Activated naive CD8-positive, alpha-beta T cell treated with anti-CD3 and anti-CD28 coated beads, Interleukin-2, amount 50 U/mL, for 24 hours (primary cell): ENCODE data around the gene PTPN20.

ENCODE experiments used
- ATAC-seq: fragments of 150-1000 bp; cut with Tn5 transposase; one replicate; pipeline ENCODE4 v1.10.0; 2021
- DNase-seq: peaks from one replicate; pipeline ENCODE4 v3.0.0; 2021
- H3K27ac Mint-ChIP-seq: one replicate; pipeline ENCODE4 v1.8.0; 2021; ENCODE audit warnings: mild to moderate bottlenecking, mixed read lengths
- H3K27me3 Mint-ChIP-seq: one replicate; pipeline ENCODE4 v1.8.0; 2021; ENCODE audit warnings: mixed read lengths
- H3K36me3 Mint-ChIP-seq: one replicate; pipeline ENCODE4 v1.8.0; 2021; ENCODE audit warnings: low read depth, mixed read lengths
- H3K4me1 Mint-ChIP-seq: one replicate; pipeline ENCODE4 v1.8.0; 2021; ENCODE audit warnings: mixed read lengths
- H3K4me3 Mint-ChIP-seq: one replicate; pipeline ENCODE4 v1.8.0; 2021; ENCODE audit warnings: mild to moderate bottlenecking, moderate library complexity, mixed read lengths
- H3K9me3 Mint-ChIP-seq: one replicate; pipeline ENCODE4 v1.8.0; 2021; ENCODE audit warnings: mixed read lengths

The PTPN20 gene

DNA sequence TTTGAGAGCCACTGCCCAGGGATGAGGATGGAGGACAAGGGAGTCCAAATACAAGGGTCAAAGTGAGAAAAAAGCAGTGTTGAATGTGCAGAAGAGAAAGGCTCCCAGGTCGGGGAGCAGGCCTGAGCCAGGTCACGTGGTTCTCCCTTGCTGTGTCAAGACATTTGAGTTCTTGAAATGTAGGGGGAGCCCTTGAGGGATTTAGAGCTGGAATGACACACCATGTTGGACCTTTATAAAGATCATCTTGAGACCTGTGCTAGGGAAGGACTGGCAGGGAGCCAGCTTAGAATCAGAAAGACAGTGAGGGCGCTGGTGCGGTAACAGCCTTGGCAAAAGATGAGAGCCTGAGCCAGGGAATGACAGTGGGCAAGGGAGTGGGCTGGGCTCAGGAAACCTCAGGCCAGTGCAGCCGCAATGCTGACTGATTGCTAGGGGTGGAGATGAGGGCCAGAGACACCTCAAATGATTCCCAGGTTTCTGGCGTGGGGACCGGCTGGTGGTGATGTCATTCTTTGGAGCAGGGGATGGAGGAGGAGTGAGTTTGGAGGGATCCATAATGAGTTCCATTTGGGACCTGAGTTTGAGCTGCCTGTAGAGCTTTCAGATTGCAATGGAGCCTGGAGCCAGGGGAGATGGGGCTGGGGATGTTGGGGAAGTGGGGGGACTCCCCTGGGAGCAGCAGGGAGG lies 120.1 kb downstream of the PTPN20 start:
- no peak for DNase-seq
- ATAC-seq: no peak
- no peak overlapping the region for H3K27ac Mint-ChIP-seq
- H3K4me3 Mint-ChIP-seq: no peak overlapping the region
- H3K9me3 Mint-ChIP-seq: no peaks in the 10 kb centered on the region
- H3K27me3 Mint-ChIP-seq: no peaks in the 10 kb centered on the region
- no peaks in the 10 kb centered on the region for H3K36me3 Mint-ChIP-seq
- H3K4me1 Mint-ChIP-seq: no peaks in the 10 kb centered on the region

DNA sequence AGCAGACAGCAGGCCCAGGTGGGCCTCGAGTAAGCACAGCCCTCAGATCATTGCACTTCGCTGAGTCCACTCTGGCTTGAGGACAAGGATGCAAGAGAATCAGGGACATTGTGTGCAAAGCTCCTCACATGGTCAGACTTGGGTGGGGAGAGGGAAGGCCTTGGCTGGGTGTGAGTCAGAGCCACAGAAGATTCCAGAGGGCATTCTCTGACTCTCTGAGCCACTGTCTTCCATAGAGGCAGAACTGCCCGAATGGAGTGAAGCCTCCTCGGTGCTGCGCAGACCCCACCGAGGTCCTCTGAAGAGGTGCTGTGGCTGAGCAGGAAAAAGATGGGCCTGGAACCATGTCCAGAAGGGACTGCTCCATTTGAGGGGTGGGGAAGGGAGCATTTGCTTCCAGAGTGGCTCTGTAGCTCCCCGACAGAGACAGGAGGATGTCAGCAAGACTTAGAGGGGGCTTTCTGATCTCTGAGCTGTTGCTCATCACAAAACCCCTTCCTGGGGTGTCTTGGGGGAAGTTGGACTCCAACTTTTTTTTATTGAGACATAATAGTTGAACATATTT lies 120.8 kb downstream of the PTPN20 start:
- H3K36me3 Mint-ChIP-seq: no peaks in the 10 kb centered on the region
- no peak overlapping the region for H3K4me3 Mint-ChIP-seq
- no peaks in the 10 kb centered on the region for H3K27me3 Mint-ChIP-seq
- no peak overlapping the region for H3K27ac Mint-ChIP-seq
- no peaks in the 10 kb centered on the region for H3K4me1 Mint-ChIP-seq
- DNase-seq (no peak), ATAC-seq (no peak)
- H3K9me3 Mint-ChIP-seq: no peaks in the 10 kb centered on the region

DNA sequence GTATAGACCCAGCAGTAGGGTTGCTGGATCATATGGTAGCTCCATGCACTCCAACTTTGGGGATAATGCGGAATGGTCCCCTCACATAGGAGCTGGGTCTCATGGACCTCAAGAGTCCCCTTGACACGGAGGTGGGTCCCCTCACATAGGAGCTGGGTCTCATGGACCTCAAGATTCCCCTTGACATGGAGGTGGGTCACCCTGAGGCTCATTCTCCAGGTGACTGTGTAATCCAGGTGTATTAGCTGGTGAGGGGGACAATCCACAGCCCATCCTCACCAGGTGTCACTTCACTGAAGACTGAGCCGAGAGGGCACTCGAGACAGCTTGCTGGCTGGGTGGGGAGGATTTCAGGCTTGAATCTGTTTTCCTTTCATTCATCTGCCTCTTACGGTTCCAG lies 121.9 kb downstream of the PTPN20 start:
- Mint-ChIP-seq H3K4me1 (no peaks in the 10 kb centered on the region), H3K4me3 (no peak overlapping the region), H3K36me3 (no peaks in the 10 kb centered on the region), H3K9me3 (no peaks in the 10 kb centered on the region), H3K27me3 (no peaks in the 10 kb centered on the region), H3K27ac (no peak overlapping the region)
- ATAC-seq (no peak), DNase-seq (no peak)

DNA sequence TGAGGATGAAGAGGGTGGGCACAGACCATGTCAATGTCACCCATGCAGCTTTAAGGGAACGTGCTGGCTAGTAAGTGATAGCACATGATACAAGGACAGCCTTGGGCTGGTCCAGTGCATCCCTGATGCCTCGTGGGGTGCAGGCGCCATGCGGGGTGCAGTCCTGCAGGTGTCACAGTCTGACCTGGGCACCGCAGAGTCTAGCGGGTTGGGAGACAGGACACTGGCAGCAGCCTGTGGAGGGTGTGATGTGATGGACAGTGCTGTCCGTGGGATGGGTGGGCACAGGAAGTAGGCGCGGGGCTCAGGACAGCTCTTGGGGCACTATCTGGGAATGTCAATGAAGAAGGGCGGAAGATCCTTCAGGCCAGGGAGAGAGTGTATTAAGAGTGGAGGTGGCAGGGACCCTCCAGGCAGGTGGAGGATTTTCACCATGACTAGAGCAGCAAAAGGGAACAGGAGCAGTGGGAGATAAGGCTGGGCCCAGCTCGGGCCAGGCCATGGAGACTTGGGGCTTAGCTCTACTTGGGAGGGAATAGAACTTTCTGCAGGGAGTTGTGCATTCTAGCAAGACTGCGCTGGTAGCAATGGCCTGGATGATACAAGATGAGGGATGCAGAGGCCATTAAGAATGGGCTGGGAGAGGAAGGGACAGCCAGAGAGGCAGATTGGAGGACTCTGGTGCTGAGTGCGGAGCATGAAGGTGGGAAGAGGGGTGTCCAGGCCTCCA lies 122.5 kb downstream of the PTPN20 start:
- H3K27me3 Mint-ChIP-seq: no peaks in the 10 kb centered on the region
- no peak for ATAC-seq
- no peak overlapping the region for H3K27ac Mint-ChIP-seq
- no peak overlapping the region for H3K4me3 Mint-ChIP-seq
- H3K9me3 Mint-ChIP-seq: no peaks in the 10 kb centered on the region
- no peaks in the 10 kb centered on the region for H3K4me1 Mint-ChIP-seq
- no peaks in the 10 kb centered on the region for H3K36me3 Mint-ChIP-seq
- no peak for DNase-seq

DNA sequence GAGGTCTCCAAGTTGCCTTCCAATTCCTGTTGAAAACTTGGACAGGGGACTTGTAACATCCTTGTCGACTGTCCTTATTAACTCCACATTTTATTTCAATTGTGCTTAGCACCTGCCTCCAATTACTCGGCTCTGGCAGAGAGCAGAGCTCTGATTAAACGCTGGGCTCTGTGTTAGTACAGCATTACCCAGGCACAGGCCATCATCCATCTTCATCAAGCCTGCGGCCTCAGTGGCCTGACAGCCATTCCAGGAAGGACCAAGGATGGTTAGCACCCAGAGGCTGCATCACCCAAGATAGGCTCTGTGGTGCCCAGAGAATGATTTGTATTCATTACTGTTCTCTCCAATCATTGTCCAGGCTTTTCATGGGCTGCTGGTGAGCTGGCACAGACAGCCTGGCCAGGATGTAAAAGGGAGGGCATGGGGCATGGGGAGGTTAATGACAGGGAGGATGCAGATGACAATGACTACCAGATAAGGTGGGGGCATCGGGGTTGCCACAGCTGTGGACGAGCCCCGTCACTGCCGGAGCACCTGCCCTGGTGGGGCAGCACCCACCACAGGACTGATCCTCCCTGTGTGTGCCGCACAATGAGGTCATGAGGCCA lies 123.3 kb downstream of the PTPN20 start:
- H3K9me3 Mint-ChIP-seq: no peaks in the 10 kb centered on the region

DNA sequence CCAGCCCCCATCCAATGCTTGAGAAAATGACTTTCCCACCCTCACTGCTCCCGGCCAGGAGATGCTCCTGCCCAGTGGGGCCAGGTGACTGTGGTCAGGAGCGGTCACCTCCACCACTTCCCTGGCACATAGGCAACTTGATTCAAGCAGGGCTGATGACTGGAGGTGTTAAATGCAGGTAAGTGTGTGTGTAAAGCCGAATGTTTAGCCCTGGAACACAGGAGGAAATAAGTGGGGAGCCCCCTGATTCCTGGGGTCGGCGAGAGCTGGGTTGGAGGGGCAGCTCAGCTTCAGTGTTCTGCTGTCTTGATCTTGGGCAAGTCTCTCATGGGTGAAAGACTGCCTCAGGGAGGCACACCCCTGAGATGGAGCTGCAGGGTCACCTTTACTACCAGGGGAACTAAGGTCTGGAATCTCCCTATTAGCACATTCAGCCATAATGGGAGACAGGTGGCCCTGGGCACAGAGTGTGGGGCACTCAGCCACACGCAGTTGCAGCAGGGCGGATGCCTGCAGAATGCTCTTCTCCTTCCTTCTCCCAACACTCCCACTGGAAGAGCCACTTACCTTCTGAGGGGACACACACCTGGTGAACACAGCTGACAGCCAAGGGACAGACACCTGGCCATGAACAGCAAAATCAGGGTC lies 124.1 kb downstream of the PTPN20 start:
- no peaks in the 10 kb centered on the region for H3K27me3 Mint-ChIP-seq
- no peaks in the 10 kb centered on the region for H3K9me3 Mint-ChIP-seq
- H3K27ac Mint-ChIP-seq: no peak overlapping the region
- DNase-seq (no peak), ATAC-seq (no peak)
- no peaks in the 10 kb centered on the region for H3K4me1 Mint-ChIP-seq
- no peak overlapping the region for H3K4me3 Mint-ChIP-seq
- H3K36me3 Mint-ChIP-seq: no peaks in the 10 kb centered on the region

More for the DNA sequence above, 123.3 kb downstream of the PTPN20 start:
- Mint-ChIP-seq H3K4me3 (no peak overlapping the region), H3K27ac (no peak overlapping the region), H3K4me1 (no peaks in the 10 kb centered on the region), H3K36me3 (no peaks in the 10 kb centered on the region), H3K27me3 (no peaks in the 10 kb centered on the region)
- no peak for DNase-seq
- no peak for ATAC-seq

DNA sequence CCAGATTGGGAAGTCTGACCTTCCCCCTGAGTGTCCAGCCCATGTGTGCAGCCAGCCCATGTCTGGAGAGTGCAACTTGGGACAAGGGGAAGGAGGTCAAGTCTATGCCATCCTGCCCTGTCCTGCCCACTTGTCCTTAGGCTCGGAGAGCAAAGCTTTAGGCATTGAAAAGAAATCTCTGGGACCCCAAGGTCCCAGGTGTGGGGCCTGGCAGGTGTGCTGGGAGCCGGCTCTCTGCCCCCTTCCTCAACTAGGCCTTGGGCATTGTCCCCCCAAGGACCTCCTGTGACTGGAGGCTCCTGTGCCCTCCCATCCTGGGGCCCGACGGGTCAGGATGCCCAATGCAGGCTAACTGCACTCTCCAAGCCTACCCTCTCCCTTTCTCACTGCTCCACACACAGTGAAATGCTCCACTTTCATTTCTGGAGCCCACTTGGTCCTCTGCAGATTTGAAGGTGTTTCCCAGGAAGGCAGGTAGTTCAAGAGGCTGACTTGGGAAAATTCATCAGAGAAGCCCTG lies 124.7 kb downstream of the PTPN20 start:
- Mint-ChIP-seq H3K27me3 (no peaks in the 10 kb centered on the region), H3K27ac (no peak overlapping the region), H3K4me3 (no peak overlapping the region), H3K9me3 (no peaks in the 10 kb centered on the region), H3K36me3 (no peaks in the 10 kb centered on the region), H3K4me1 (no peaks in the 10 kb centered on the region)
- ATAC-seq (no peak), DNase-seq (no peak)

DNA sequence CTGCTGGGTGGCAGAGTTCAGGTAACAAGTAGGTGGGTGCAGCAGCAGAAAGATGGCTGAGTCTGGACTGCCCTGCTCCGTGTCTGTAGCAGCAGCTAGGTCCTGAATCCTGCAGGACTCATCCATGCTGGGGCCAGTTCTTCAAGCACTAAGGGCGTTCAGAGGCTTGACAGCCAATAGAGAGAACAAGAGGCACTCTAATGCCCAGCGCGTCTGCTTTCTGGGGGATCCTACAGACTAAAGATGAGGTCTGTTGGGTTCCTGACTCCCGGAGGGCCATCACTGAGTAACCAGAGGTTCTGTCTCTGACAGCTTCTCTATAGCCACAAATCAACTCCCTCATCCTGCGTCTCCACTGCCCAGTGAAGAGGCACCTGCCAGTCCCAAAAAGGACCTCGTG lies 125.5 kb downstream of the PTPN20 start:
- no peaks in the 10 kb centered on the region for H3K4me1 Mint-ChIP-seq
- ATAC-seq: no peak
- no peak for DNase-seq
- no peak overlapping the region for H3K4me3 Mint-ChIP-seq
- no peaks in the 10 kb centered on the region for H3K9me3 Mint-ChIP-seq
- no peak overlapping the region for H3K27ac Mint-ChIP-seq
- no peaks in the 10 kb centered on the region for H3K36me3 Mint-ChIP-seq
- no peaks in the 10 kb centered on the region for H3K27me3 Mint-ChIP-seq

DNA sequence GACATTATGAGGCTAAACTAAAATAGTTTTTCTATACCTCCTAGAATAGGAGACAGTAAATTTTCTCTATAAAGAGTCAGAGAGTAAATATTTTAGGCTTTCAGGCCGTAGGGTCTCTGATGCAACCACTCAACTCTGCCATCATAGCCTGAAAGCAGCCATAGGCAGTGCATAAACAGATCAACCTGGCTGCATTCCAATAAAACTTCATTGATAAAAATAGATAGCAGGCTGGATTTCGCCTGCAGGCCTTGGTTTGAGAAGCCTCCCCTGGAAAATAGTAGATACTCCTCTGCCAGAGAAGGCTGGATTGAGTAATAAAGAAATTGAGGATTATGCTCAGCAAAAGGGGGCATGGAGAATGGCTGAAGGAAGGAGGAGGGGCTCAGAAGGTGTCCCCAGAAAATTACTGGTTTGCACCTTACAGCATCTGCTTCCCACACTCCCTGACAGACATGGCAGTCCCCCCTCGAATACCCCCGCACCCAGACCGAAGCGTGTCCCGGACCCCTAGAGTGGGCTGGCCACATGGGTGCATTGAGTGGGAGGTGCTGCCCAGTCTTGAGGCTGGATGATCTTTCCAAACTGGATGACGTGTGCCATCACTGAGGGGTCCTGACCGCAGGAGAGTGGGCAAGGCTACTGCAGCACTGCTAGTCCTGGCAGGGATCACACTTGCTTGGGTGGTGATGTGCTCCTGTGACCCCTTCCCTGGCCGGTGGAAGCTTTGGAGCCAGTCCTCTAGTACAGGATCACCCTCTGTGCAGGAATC lies 126.6 kb downstream of the PTPN20 start:
- no peak for DNase-seq
- H3K27ac Mint-ChIP-seq: no peak overlapping the region
- no peaks in the 10 kb centered on the region for H3K36me3 Mint-ChIP-seq
- no peak overlapping the region for H3K4me3 Mint-ChIP-seq
- no peaks in the 10 kb centered on the region for H3K9me3 Mint-ChIP-seq
- H3K27me3 Mint-ChIP-seq: no peaks in the 10 kb centered on the region
- peak; percentile 18 for ATAC-seq
- H3K4me1 Mint-ChIP-seq: no peaks in the 10 kb centered on the region

DNA sequence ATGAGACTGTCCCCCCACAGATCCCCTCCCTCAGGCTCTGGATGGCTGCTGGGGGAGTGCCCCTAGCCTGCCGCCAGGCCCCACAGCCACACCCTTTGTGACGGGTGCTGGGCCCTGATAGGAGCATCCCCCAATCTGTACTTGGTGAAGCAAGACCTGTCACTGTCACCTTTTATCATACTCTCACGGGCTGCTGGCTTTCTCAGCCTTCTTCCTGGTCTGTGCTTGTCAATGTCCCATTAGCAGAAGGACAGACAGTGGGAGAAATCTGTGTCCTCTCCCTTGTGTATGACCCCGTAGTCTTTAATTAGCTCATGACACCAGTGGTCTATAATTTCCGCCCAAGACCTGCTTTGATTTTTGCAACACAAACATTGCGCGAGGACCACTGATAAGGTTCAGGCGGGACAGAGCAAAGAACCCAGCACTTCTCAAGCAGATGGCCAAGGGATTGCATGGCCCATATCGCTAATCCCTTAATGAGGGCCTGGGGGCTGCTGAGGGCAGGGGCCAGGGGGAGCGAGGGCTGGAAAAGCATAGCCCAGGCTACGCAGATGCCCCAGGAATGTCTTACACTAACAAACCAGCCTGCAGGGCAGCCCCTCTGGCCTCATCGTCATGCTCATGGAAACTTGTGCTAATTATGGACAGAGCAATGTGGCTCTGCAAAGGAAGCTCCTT lies 127.8 kb downstream of the PTPN20 start:
- H3K27me3 Mint-ChIP-seq: no peaks in the 10 kb centered on the region
- H3K27ac Mint-ChIP-seq: no peak overlapping the region
- H3K36me3 Mint-ChIP-seq: no peaks in the 10 kb centered on the region
- DNase-seq (no peak), ATAC-seq (no peak)
- no peaks in the 10 kb centered on the region for H3K4me1 Mint-ChIP-seq
- no peak overlapping the region for H3K4me3 Mint-ChIP-seq
- no peaks in the 10 kb centered on the region for H3K9me3 Mint-ChIP-seq

DNA sequence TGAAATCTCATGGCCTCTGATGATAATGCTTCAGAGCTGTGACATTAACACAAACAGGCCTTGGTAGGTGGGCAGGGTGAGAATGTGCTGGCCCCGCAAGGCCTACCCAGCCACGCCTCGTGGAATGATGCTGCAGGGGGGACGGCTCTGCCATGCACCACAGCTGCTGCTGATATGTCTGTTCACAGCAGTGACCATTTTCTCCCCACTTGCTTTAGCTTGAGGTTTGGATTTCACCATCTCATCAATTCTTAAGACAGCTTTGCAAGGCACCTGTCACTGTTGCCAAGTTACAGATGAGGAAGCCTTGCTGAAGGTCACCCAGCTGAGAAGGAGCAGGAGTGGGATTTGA lies 128.3 kb downstream of the PTPN20 start:
- Mint-ChIP-seq H3K4me1 (no peaks in the 10 kb centered on the region), H3K36me3 (no peaks in the 10 kb centered on the region), H3K27me3 (no peaks in the 10 kb centered on the region), H3K27ac (no peak overlapping the region), H3K4me3 (no peak overlapping the region), H3K9me3 (no peaks in the 10 kb centered on the region)
- no peak for ATAC-seq
- no peak for DNase-seq

DNA sequence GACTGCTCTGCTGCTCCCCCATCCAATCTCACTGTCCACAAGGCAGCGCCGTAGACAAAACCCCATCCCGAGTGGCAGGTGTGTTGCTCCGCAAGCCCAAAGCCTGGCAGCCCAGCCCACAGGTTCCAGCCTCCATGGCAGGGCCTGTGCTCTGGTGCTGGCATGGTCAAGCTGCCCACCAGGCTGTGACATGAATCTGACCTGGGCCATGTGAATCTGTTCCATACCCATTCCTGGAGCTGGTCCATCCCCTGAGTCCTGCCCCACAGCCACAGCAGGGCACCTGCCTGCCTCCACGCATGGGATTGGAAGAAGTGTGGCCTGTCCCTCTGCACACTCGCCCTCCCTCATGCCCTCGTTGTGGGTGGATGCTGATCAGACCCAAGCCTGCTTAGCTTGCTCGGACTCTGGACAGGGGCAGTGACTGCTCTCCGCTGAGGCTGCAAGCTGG lies 128.8 kb downstream of the PTPN20 start:
- DNase-seq: no peak
- peak; percentile 17 for ATAC-seq

DNA sequence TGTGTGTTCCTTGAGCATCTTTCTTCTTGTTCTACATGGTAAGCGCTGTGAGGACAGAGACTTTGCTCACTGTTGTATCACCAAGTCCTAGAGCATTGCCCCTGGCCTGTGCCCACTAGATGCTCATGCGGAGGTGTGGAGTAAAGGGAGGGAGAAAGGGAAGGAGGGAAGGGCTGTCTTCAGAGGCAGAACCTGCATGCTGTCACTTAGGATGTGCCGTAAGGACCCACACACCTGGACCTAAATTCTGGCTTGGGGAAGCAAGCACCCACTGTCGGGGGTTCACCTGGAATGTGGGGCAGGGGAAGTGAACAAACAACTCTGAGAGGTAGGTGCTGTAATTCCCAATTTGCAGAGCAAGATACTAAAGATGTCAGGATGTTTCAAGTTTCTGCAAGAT lies 129.5 kb downstream of the PTPN20 start:
- ATAC-seq: no peak
- Mint-ChIP-seq H3K4me1 (no peaks in the 10 kb centered on the region), H3K4me3 (no peak overlapping the region), H3K9me3 (no peaks in the 10 kb centered on the region), H3K27me3 (no peaks in the 10 kb centered on the region), H3K36me3 (no peaks in the 10 kb centered on the region), H3K27ac (no peak overlapping the region)
- DNase-seq: no peak

More for the DNA sequence above, 128.8 kb downstream of the PTPN20 start:
- Mint-ChIP-seq H3K4me1 (no peaks in the 10 kb centered on the region), H3K27ac (no peak overlapping the region), H3K36me3 (no peaks in the 10 kb centered on the region), H3K27me3 (no peaks in the 10 kb centered on the region), H3K9me3 (no peaks in the 10 kb centered on the region), H3K4me3 (no peak overlapping the region)
